NCI-H526 (cell line): Measurements from ENCODE around the gene AGO4.
"Not testable (repeated sequence)": the region's sequence is repeated elsewhere in the genome, so short reads cannot be mapped to it uniquely, and the experiment has no call there.

ENCODE experiments used
- DNase-seq, 2 experiments: peaks; one replicate each; lab custom pipeline; 2025; lab: John Stamatoyannopoulos, UW

Gene AGO4

GRCh38 chr1:35863881-35864625 lies 56.2 kb downstream of the AGO4 start:
- no peak for DNase-seq

- no peak for DNase-seq
Measured at GRCh38 chr1:35864813-35865212, 57.0 kb downstream of the AGO4 start.

GRCh38 chr1:35866991-35867390 lies 59.2 kb downstream of the AGO4 start:
- DNase-seq: no peak

- not testable (repeated sequence) for DNase-seq
Measured at GRCh38 chr1:35869245-35869950, 61.6 kb downstream of the AGO4 start.

- DNase-seq: no peak
Measured at GRCh38 chr1:35870651-35871309, 63.0 kb downstream of the AGO4 start.

- no peak for DNase-seq
Measured at GRCh38 chr1:35873243-35873750, 65.5 kb downstream of the AGO4 start.

- not testable (repeated sequence) for DNase-seq
Measured at GRCh38 chr1:35874115-35874514, 66.3 kb downstream of the AGO4 start.

- no peak for DNase-seq
Measured at GRCh38 chr1:35876988-35877387, 69.2 kb downstream of the AGO4 start.

GRCh38 chr1:35881850-35882273 lies 74.0 kb downstream of the AGO4 start:
- DNase-seq: no peak

- no peak for DNase-seq
Measured at GRCh38 chr1:35882586-35882944, 74.7 kb downstream of the AGO4 start.

- DNase-seq: peak; percentile 81 to 97
Measured at GRCh38 chr1:35882945-35883634, 75.3 kb downstream of the AGO4 start, which contains the start of gene AGO1. TSS of gene AGO1 (plus strand) at chr1:35883209. CDS start at chr1:35883422, 213 bp downstream.

- peak; percentile 51 to 79 for DNase-seq
Measured at GRCh38 chr1:35883635-35884101, 75.9 kb downstream of the AGO4 start.

GRCh38 chr1:35884934-35885333 lies 77.1 kb downstream of the AGO4 start:
- no peak for DNase-seq

GRCh38 chr1:35885961-35886558 lies 78.2 kb downstream of the AGO4 start:
- DNase-seq: peak in 1 of 2 experiments; percentile 14

- DNase-seq: no peak
Measured at GRCh38 chr1:35886577-35887431, 79.0 kb downstream of the AGO4 start.

GRCh38 chr1:35887508-35887907 lies 79.7 kb downstream of the AGO4 start:
- no peak for DNase-seq

GRCh38 chr1:35888255-35888654 lies 80.4 kb downstream of the AGO4 start:
- DNase-seq: no peak

- DNase-seq: not testable (repeated sequence)
Measured at GRCh38 chr1:35888981-35889380, 81.2 kb downstream of the AGO4 start.

- DNase-seq: no peak
Measured at GRCh38 chr1:35893051-35893879, 85.4 kb downstream of the AGO4 start.

GRCh38 chr1:35894183-35894582 lies 86.4 kb downstream of the AGO4 start:
- DNase-seq: no peak
